Measurements from ENCODE around the gene POU4F2. TPM values are rescaled to one million over a fixed set of nuclear protein-coding genes. Genes with fewer than 3 reads are reported as not detected.

Gene POU4F2
- total and polyA plus RNA-seq, 2 donors (not counting 3 experiments of a cell fraction or from before 2014, with no cell fraction given) = not detected

GRCh38 chr4:146632770-146633470, 5.8 kb upstream of the POU4F2 start:
- ChIA-PET CTCF (interaction anchor here (0.6 kb wide), 1 partner anchor 40 kb away, joined by 3 read pairs; no protein-coding TSS in a partner anchor), POLR2A (no interaction called here)
- dilution Hi-C loops (cut with MboI; ENCODE audit: extremely low pct_ligation_motif_present, low sequenced_read_pairs) (no loop called here), intact Hi-C loops (cut with micrococcal nuclease) (no loop called here)
- no peak for TF ChIP-seq FOS (IDR thresholded peaks at IDR 0.05; ENCODE audit: borderline replicate concordance, insufficient read depth, low read length)
- TF ChIP-seq GATA2 (IDR thresholded peaks at IDR 0.05; ENCODE audit: insufficient read depth, insufficient read length, low read depth, low read length) = no peak
- no peak for TF ChIP-seq MAX (IDR thresholded peaks at IDR 0.05; ENCODE audit: insufficient read depth, insufficient read length)
- TF ChIP-seq POLR2AphosphoS5 (IDR thresholded peaks at IDR 0.05; ENCODE audit: insufficient read depth, low read depth, low read length) = no peak
- no peak for TF ChIP-seq POLR2A (IDR thresholded peaks at IDR 0.05; ENCODE audit: low read depth, low read length)
- TF ChIP-seq EZH2 (IDR thresholded peaks at IDR 0.05; ENCODE audit: borderline replicate concordance, low read depth, low read length, severe bottlenecking) = no peak
- no peak for TF ChIP-seq MYC (IDR thresholded peaks at IDR 0.05; ENCODE audit: low read depth, low read length)
- no peak for TF ChIP-seq CTCF (IDR thresholded peaks at IDR 0.05; ENCODE audit: extremely low read depth in 1 of 2, insufficient read depth in 1 of 2, low read depth in 1 of 2, low read length in 2 of 2)
- no peak for TF ChIP-seq JUN (IDR thresholded peaks at IDR 0.05; ENCODE audit: borderline replicate concordance, insufficient read depth, insufficient read length, low read depth)
- no peaks in the 10 kb centered on the region for H3K79me2 ChIP-seq (ENCODE audit: control insufficient read depth, insufficient read depth, low read length)
- DNase-seq (ENCODE audit: low read depth, low spot score) (no peak), FAIRE-seq (no peak)
- peaks cover 61 to 85% of the 10 kb centered on the region in 2 experiments for H3K27me3 ChIP-seq (ENCODE audit: control insufficient read depth in 2 of 2, insufficient read depth in 2 of 2, low read length in 2 of 2)
- H3K4me3 ChIP-seq (replicated peaks in 1 of 3; ENCODE audit: insufficient read depth in 1 of 3, low read depth in 1 of 3, low read length in 3 of 3) = no peak overlapping the region
- H3K9me3 ChIP-seq (replicated peaks; ENCODE audit: control insufficient read depth, insufficient read depth, low read length) = no peaks in the 10 kb centered on the region
- no peaks in the 10 kb centered on the region for H3K9me1 ChIP-seq (replicated peaks; ENCODE audit: control insufficient read depth, extremely low read depth, insufficient read depth, low read length)
- no peak overlapping the region for H3K27ac ChIP-seq (ENCODE audit: insufficient read depth, low read depth, low read length)
- H3K4me1 ChIP-seq (ENCODE audit: control insufficient read depth, extremely low read depth, insufficient read depth, low read length) = no peaks in the 10 kb centered on the region
- H3K36me3 ChIP-seq (ENCODE audit: control insufficient read depth in 2 of 2, extremely low read depth in 1 of 2, insufficient read depth in 2 of 2, low read length in 2 of 2) = no peaks in the 10 kb centered on the region
- H3K9ac ChIP-seq (replicated peaks; ENCODE audit: extremely low read depth, insufficient read depth, low read length) = no peak overlapping the region
- no TSS peak for BruUV-seq (replicated peaks)
- H4K20me1 ChIP-seq (replicated peaks; ENCODE audit: control insufficient read depth, extremely low read depth, insufficient read depth, low read length) = no peaks in the 10 kb centered on the region
- H3K4me2 ChIP-seq (ENCODE audit: insufficient read depth, low read length) = no peak overlapping the region
- no peak overlapping the region for H2AFZ ChIP-seq (ENCODE audit: low read depth, low read length)
